NCI-H1436 (cell line): Measurements from ENCODE around the gene IKZF4.
"Not testable (repeated sequence)": the region's sequence is repeated elsewhere in the genome, so short reads cannot be mapped to it uniquely, and the experiment has no call there.

ENCODE experiments used
- DNase-seq: peaks from one replicate; lab custom pipeline; 2025; lab: John Stamatoyannopoulos, UW

Gene IKZF4

GRCh38 chr12:56020423-56021184, at the start of gene IKZF4:
Gene IKZF4 (plus strand): TSS chr12:56021043. CDS start chr12:56021494, 451 bp downstream.
- DNase-seq, result no peak

GRCh38 chr12:55972042-55972441, 48.8 kb upstream of the IKZF4 start:
- DNase-seq, result no peak

- DNase-seq, result no peak
Measured at GRCh38 chr12:55972456-55972855, 48.4 kb upstream of the IKZF4 start.

- no peak for DNase-seq
Measured at GRCh38 chr12:55972911-55973598, 47.8 kb upstream of the IKZF4 start.

- DNase-seq, result peak; percentile 100
Measured at GRCh38 chr12:55973599-55974307, 47.1 kb upstream of the IKZF4 start, which contains the start of gene RAB5B. Gene RAB5B (plus strand): TSS chr12:55974078. CDS start chr12:55986961, 12,883 bp downstream.

GRCh38 chr12:55974308-55974730, 46.5 kb upstream of the IKZF4 start:
- DNase-seq, result no peak

- DNase-seq, result no peak
Measured at GRCh38 chr12:55978393-55978792, 42.5 kb upstream of the IKZF4 start.

GRCh38 chr12:55979069-55979468, 41.8 kb upstream of the IKZF4 start:
- DNase-seq, result no peak

GRCh38 chr12:55981882-55982281, 39.0 kb upstream of the IKZF4 start:
- DNase-seq, result not testable (repeated sequence)

GRCh38 chr12:55982319-55982936, 38.4 kb upstream of the IKZF4 start:
- DNase-seq, result no peak

GRCh38 chr12:55983232-55983842, 37.5 kb upstream of the IKZF4 start:
- DNase-seq, result no peak

GRCh38 chr12:55984861-55985260, 36.0 kb upstream of the IKZF4 start:
- DNase-seq, result no peak

GRCh38 chr12:55985341-55985740, 35.5 kb upstream of the IKZF4 start:
- no peak for DNase-seq

- not testable (repeated sequence) for DNase-seq
Measured at GRCh38 chr12:55985976-55986375, 34.9 kb upstream of the IKZF4 start.

- DNase-seq, result no peak
Measured at GRCh38 chr12:55991110-55991509, 29.7 kb upstream of the IKZF4 start.

- no peak for DNase-seq
Measured at GRCh38 chr12:55993230-55993853, 27.5 kb upstream of the IKZF4 start.

- DNase-seq, result no peak
Measured at GRCh38 chr12:55995366-55995765, 25.5 kb upstream of the IKZF4 start.

- DNase-seq, result peak; percentile 20
Measured at GRCh38 chr12:55996201-55996714, 24.6 kb upstream of the IKZF4 start.

GRCh38 chr12:55996715-55997534, 23.9 kb upstream of the IKZF4 start, which contains the start of gene SUOX:
Gene SUOX (plus strand): TSS chr12:55997276. CDS start chr12:56002222, 4,946 bp downstream.
- DNase-seq, result peak; percentile 73

- no peak for DNase-seq
Measured at GRCh38 chr12:55997535-55997859, 23.3 kb upstream of the IKZF4 start.
